K562 (cell line): Measurements from ENCODE around the gene CHRDL1. TPM values are rescaled to one million over a fixed set of nuclear protein-coding genes. Genes with fewer than 3 reads are reported as not detected.

ENCODE experiments used
- ATAC-seq: fragments of 200-7000 bp; cut with Tn5 transposase; 3 replicates; pipeline ENCODE4 v1.9.1; 2020; ENCODE audit warnings: moderate library complexity
- BruUV-seq: library from RNA; stranded (reverse); fragments of 400-500 nt; replicated peaks from 2 replicates; lab custom pipeline; 2021; lab: Mats Ljungman, UMichigan
- CTCF ChIA-PET: fragments of 300-600 bp; formaldehyde crosslinking; extraction: SDS; loops from one replicate; lab custom pipeline; 2021; ENCODE audit warnings: low intra/inter-chr PET ratio; lab: Yijun Ruan, JAX
- POLR2A ChIA-PET: fragments of 300-600, 350-650 bp; sonication (Branson Sonifier 250); formaldehyde crosslinking; extraction: SDS; loops from one replicate; lab custom pipeline; 2021; ENCODE audit warnings: antibody characterized with exemption, inconsistent platforms; lab: Yijun Ruan, JAX
- DNase-seq, 4 experiments: peaks; one replicate each; pipeline versions ENCODE4 v3.0.0 to v3.0.0-alpha.2; 2011 to 2018; ENCODE audit warnings: low spot score in 3 of 4, mixed read lengths in 3 of 4; ENCODE audit errors: extremely low read depth in 1 of 4
- FAIRE-seq: peaks from 2 replicates; lab custom pipeline; 2011; peaks lifted over from hg19 to GRCh38; lab: Jason Lieb, UNC
- H2AFZ ChIP-seq: 2 replicates; pipeline ENCODE4 v1.6.0; 2011; ENCODE audit warnings: low read depth, low read length, control low read depth, inconsistent platforms
- H3K27ac ChIP-seq: fragments of 200-600 bp; 3 replicates; pipeline ENCODE4 v1.8.0; 2011; ENCODE audit warnings: low read depth, mild to moderate bottlenecking, control low read depth, inconsistent platforms, low read length, moderate library complexity, mixed read lengths; ENCODE audit errors: extremely low read depth
- H3K27me3 ChIP-seq, 2 experiments: fragments of 300-600 bp in 1 of 2; 2 replicates in 1 of 2; 3 replicates in 1 of 2; pipeline versions ENCODE4 v1.6.0 to v1.8.0; 2011; ENCODE audit warnings: inconsistent platforms in 2 of 2, low read length in 2 of 2, mild to moderate bottlenecking in 1 of 2, mixed read lengths in 1 of 2, moderate library complexity in 1 of 2; ENCODE audit not compliant: control insufficient read depth in 2 of 2, insufficient read depth in 2 of 2
- H3K36me3 ChIP-seq: fragments of 300-600 bp; 3 replicates; pipeline ENCODE4 v1.8.0; 2011; ENCODE audit warnings: mild to moderate bottlenecking, low read length, inconsistent platforms; ENCODE audit not compliant: control insufficient read depth, insufficient read depth
- H3K4me1 ChIP-seq, 2 experiments: fragments of 200-600 bp in 1 of 2; replicated peaks in 1 of 2; 2 replicates in 1 of 2; 3 replicates in 1 of 2; pipeline versions ENCODE4 v1.5.1 to v1.8.0; 2011; ENCODE audit warnings: inconsistent platforms in 2 of 2, low read length in 2 of 2, mild to moderate bottlenecking in 1 of 2, mixed read lengths in 1 of 2, moderate library complexity in 1 of 2; ENCODE audit not compliant: control insufficient read depth in 2 of 2, insufficient read depth in 2 of 2
- H3K4me2 ChIP-seq: 2 replicates; pipeline ENCODE4 v1.6.1; 2011; ENCODE audit warnings: low read length, control low read depth, inconsistent platforms, mixed read lengths; ENCODE audit not compliant: insufficient read depth
- H3K4me3 ChIP-seq: fragments of 200-600 bp; sonication (generic), shearing (Covaris generic); 2 replicates; pipeline ENCODE4 v1.5.1; 2016; ENCODE audit warnings: control low read depth, inconsistent platforms
- H3K79me2 ChIP-seq: fragments of 200-600 bp; 3 replicates; pipeline ENCODE4 v1.8.0; 2011; ENCODE audit warnings: low read length, inconsistent platforms; ENCODE audit not compliant: control insufficient read depth, insufficient read depth
- H3K9ac ChIP-seq, 2 experiments: 2 replicates each; pipeline versions ENCODE4 v1.6.0 to v1.6.1; 2011; ENCODE audit warnings: low read depth in 2 of 2, low read length in 2 of 2, control low read depth in 1 of 2, inconsistent platforms in 1 of 2, mild to moderate bottlenecking in 1 of 2, mixed read lengths in 1 of 2; ENCODE audit not compliant: insufficient read depth in 1 of 2
- H3K9me1 ChIP-seq: one replicate; pipeline ENCODE4 v1.6.0; 2011; ENCODE audit warnings: inconsistent platforms, mild to moderate bottlenecking, low read length, moderate library complexity; ENCODE audit not compliant: control insufficient read depth, insufficient read depth
- H3K9me3 ChIP-seq: replicated peaks from 2 replicates; pipeline ENCODE4 v1.5.1; 2011; ENCODE audit warnings: low read depth, low read length, inconsistent platforms; ENCODE audit not compliant: control insufficient read depth, insufficient read depth
- H4K20me1 ChIP-seq: replicated peaks from 2 replicates; pipeline ENCODE4 v1.6.1; 2011; ENCODE audit warnings: low read length, inconsistent platforms, mixed read lengths; ENCODE audit not compliant: control insufficient read depth, insufficient read depth
- MECOM ChIP-seq: fragments of 250-450 bp; sonication (Bioruptor Pico); IDR thresholded peaks from 2 replicates; pipeline ENCODE4 v1.8.0; 2022; ENCODE audit warnings: inconsistent platforms
- PML ChIP-seq: IDR thresholded peaks from 2 replicates; pipeline ENCODE4 v1.6.1; 2012; ENCODE audit warnings: low read length, inconsistent platforms
- SIX5 ChIP-seq, 2 experiments: IDR thresholded peaks; 2 replicates each; pipeline ENCODE4 v1.6.1; 2011; ENCODE audit warnings: low read length in 2 of 2, borderline replicate concordance in 1 of 2, low read depth in 1 of 2, mild to moderate bottlenecking in 1 of 2, moderate library complexity in 1 of 2; ENCODE audit not compliant: insufficient read depth in 1 of 2
- in situ Hi-C: fragments of 300-500 bp; cut with MboI; formaldehyde crosslinking; loops from 4 replicates; pipeline ENCODE4 v1.15.0; 2018; ENCODE audit warnings: inconsistent platforms, mixed read lengths
- intact Hi-C: fragments of 100-400 bp; cut with micrococcal nuclease; formaldehyde crosslinking; loops from 2 replicates; pipeline ENCODE4 v1.14.2; 2022
- polyA plus RNA-seq, 8 experiments: library from polyadenylated mRNA; depleted of rRNA in 4 of 8; stranded (reverse) in 5 of 8; unstranded in 3 of 8; fragments of >200 nt; fragmentation: Nextera tagmentation in 2 of 8; fragmentation: Illumina TruSeq in 1 of 8; extraction: Ambion mirVana in 2 of 8; extraction: Trizol in 1 of 8; gene quantifications; 2 replicates each; pipeline versions ENCODE4 v1.2.1 to v1.2.3, GENCODE V29; 2011 to 2014; ENCODE audit warnings: inconsistent platforms in 1 of 8, missing spikeins in 1 of 8
- total RNA-seq, 7 experiments: library from RNA; depleted of rRNA in 6 of 7; stranded (reverse); fragments of >200 nt in 6 of 7; fragmentation: Illumina TruSeq in 2 of 7; extraction: Trizol in 2 of 7; gene quantifications; 2 replicates each; pipeline versions ENCODE4 v1.2.1 to v1.2.3, GENCODE V29; 2011 to 2021; ENCODE audit warnings: low replicate concordance in 1 of 7
- TF ChIP-seq, protein P1 (sequence below): sonication (generic); formaldehyde crosslinking; IDR thresholded peaks from 2 replicates; pipeline ENCODE4 v1.8.0; 2022; ENCODE audit warnings: missing genetic modification reagents, mild to moderate bottlenecking, borderline replicate concordance

CHRDL1 gene
- total and polyA plus RNA-seq, 9 of the 15 experiments (the other 6 are each of a cell fraction or from before 2014, with no cell fraction given): not detected

DNA sequence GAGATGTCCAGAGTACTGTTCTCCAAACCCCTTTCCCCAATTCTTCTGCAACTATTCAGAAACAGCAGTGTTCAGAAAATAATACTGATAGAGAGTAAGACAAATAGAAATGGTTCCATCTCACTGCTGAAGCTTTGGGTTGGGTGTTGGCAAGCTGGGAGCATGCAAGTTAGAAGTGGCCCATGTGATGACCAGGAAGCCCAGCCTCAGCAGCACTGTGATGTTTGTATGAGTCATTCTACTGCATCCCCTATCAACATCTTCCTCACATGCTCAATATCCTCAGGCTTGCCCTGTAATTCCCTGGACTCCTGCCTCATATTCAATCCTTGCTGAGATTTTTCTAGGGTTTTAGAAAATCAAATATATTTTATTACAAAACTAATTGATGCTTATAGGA lies 96.5 kb downstream of the CHRDL1 start (continued):
- TF ChIP-seq, protein P1, sequence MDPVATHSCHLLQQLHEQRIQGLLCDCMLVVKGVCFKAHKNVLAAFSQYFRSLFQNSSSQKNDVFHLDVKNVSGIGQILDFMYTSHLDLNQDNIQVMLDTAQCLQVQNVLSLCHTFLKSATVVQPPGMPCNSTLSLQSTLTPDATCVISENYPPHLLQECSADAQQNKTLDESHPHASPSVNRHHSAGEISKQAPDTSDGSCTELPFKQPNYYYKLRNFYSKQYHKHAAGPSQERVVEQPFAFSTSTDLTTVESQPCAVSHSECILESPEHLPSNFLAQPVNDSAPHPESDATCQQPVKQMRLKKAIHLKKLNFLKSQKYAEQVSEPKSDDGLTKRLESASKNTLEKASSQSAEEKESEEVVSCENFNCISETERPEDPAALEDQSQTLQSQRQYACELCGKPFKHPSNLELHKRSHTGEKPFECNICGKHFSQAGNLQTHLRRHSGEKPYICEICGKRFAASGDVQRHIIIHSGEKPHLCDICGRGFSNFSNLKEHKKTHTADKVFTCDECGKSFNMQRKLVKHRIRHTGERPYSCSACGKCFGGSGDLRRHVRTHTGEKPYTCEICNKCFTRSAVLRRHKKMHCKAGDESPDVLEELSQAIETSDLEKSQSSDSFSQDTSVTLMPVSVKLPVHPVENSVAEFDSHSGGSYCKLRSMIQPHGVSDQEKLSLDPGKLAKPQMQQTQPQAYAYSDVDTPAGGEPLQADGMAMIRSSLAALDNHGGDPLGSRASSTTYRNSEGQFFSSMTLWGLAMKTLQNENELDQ: no peak
- no peak for TF ChIP-seq PML
- no peak for TF ChIP-seq SIX5 (IDR thresholded peaks at IDR 0.05; ENCODE audit: borderline replicate concordance in 1 of 2, insufficient read depth in 1 of 2, low read depth in 1 of 2, low read length in 2 of 2)

DNA sequence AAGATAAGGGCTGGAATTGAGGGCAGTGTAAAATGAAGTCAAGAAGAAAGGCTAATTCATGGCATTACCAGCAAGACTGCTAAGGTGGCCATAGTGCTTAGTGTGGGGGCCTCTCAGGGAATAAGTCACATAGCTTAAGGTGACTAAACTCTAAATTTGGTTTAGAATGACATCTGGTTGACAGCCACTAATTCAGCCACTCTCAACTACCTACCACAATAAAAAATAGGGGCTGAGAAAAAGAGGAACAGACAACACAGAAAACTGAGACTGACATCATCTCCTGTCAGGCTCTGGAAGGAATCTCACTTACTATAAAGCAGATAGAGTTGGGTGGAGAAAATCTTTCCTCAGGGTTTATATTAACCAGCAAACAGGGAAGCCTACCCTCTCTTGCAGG lies 96.9 kb downstream of the CHRDL1 start:
- Histone ChIP-seq H3K4me2 (no peak overlapping the region), H3K4me3 (no peak overlapping the region), H3K9me1 (no peaks in the 10 kb centered on the region), H3K27ac (no peak overlapping the region), H3K79me2 (no peaks in the 10 kb centered on the region), H3K4me1 (no peaks in the 10 kb centered on the region), H3K9me3 (no peaks in the 10 kb centered on the region), H3K36me3 (no peaks in the 10 kb centered on the region), H3K27me3 (no peaks in the 10 kb centered on the region), H4K20me1 (no peaks in the 10 kb centered on the region), H2AFZ (no peak overlapping the region), H3K9ac (no peak overlapping the region)
- DNase-seq: no peak
- TF ChIP-seq MECOM (CRISPR knock-in tag): no peak
- in situ Hi-C loops: no loop called here
- no TSS peak for BruUV-seq
- POLR2A ChIA-PET: no interaction called here
- CTCF ChIA-PET: no interaction called here
- no peak for ATAC-seq
- intact Hi-C loops: no loop called here
- no peak for FAIRE-seq
